Neural progenitor cell (in vitro differentiated cells): ENCODE measurements around the gene THSD4. TPM values are rescaled to one million over a fixed set of nuclear protein-coding genes. Genes with fewer than 3 reads are reported as not detected.

ENCODE experiments used
- DNase-seq: peaks from one replicate; pipeline ENCODE4 v3.0.0-alpha.2; 2016; ENCODE audit warnings: low spot score
- H2AFZ ChIP-seq: fragments of 200-600 bp; sonication (generic); replicated peaks from 2 replicates; pipeline ENCODE4 v1.6.1; 2016; ENCODE audit warnings: antibody characterized with exemption
- H3F3A ChIP-seq: fragments of 200-600 bp; sonication (generic); 2 replicates; pipeline ENCODE4 v1.6.1; 2016; ENCODE audit warnings: antibody characterized with exemption, low read depth
- H3K27ac ChIP-seq: fragments of 200-600 bp; sonication (generic); 2 replicates; pipeline ENCODE4 v1.5.1; 2016; ENCODE audit warnings: mild to moderate bottlenecking
- H3K27me3 ChIP-seq: fragments of 200-600 bp; sonication (generic); 2 replicates; pipeline ENCODE4 v1.6.1; 2016; ENCODE audit warnings: mild to moderate bottlenecking, moderate library complexity
- H3K36me3 ChIP-seq: fragments of 200-600 bp; sonication (generic); 2 replicates; pipeline ENCODE4 v1.5.1; 2016
- H3K4me1 ChIP-seq: fragments of 200-600 bp; sonication (generic); 2 replicates; pipeline ENCODE4 v1.6.1; 2016; ENCODE audit warnings: mixed run types
- H3K4me2 ChIP-seq: fragments of 200-600 bp; sonication (generic); 2 replicates; pipeline ENCODE4 v1.6.1; 2016
- H3K4me3 ChIP-seq: fragments of 200-600 bp; sonication (generic); 2 replicates; pipeline ENCODE4 v1.5.1; 2016
- H3K79me2 ChIP-seq: fragments of 200-600 bp; sonication (generic); 2 replicates; pipeline ENCODE4 v1.6.1; 2016; ENCODE audit warnings: low read depth
- H3K9ac ChIP-seq: fragments of 200-600 bp; sonication (generic); 2 replicates; pipeline ENCODE4 v1.6.1; 2016
- H3K9me3 ChIP-seq: fragments of 200-600 bp; sonication (generic); 2 replicates; pipeline ENCODE4 v1.5.1; 2016; ENCODE audit warnings: low read depth
- H4K20me1 ChIP-seq: fragments of 200-600 bp; sonication (generic); 2 replicates; pipeline ENCODE4 v1.6.1; 2016; ENCODE audit warnings: low read depth
- H3K27ac Mint-ChIP-seq: 3 replicates; pipeline ENCODE4 v1.8.0; 2021; ENCODE audit warnings: mixed read lengths
- H3K27me3 Mint-ChIP-seq: 2 replicates; pipeline ENCODE4 v1.8.0; 2022; ENCODE audit warnings: low read depth, mild to moderate bottlenecking, inconsistent platforms, moderate library complexity, mixed read lengths; ENCODE audit not compliant: insufficient read depth
- H3K36me3 Mint-ChIP-seq: 3 replicates; pipeline ENCODE4 v1.8.0; 2021; ENCODE audit warnings: mixed read lengths
- H3K4me1 Mint-ChIP-seq: 3 replicates; pipeline ENCODE4 v1.8.0; 2021; ENCODE audit warnings: mixed read lengths
- H3K4me3 Mint-ChIP-seq: 3 replicates; pipeline ENCODE4 v1.8.0; 2021; ENCODE audit warnings: mild to moderate bottlenecking, moderate library complexity, mixed read lengths
- H3K9me3 Mint-ChIP-seq: 3 replicates; pipeline ENCODE4 v1.8.0; 2020; ENCODE audit warnings: mixed read lengths
- CTCF ChIP-seq: fragments of 200-600 bp; sonication (generic); IDR thresholded peaks from 2 replicates; pipeline ENCODE4 v1.5.1; 2017; ENCODE audit warnings: antibody characterized with exemption, mild to moderate bottlenecking
- EZH2 ChIP-seq: fragments of 200-600 bp; sonication (generic); IDR thresholded peaks from 2 replicates; pipeline ENCODE4 v1.6.1; 2017; ENCODE audit warnings: antibody characterized with exemption, mild to moderate bottlenecking, moderate library complexity
- EZH2phosphoT487 ChIP-seq: fragments of 200-600 bp; sonication (generic); IDR thresholded peaks from 2 replicates; pipeline ENCODE4 v1.6.1; 2017; ENCODE audit warnings: antibody characterized with exemption
- total RNA-seq: library from RNA; depleted of rRNA; stranded (reverse); fragments of >200 nt; gene quantifications from 2 replicates; pipeline ENCODE4 v1.2.3, GENCODE V29; 2015; ENCODE audit warnings: low replicate concordance

The THSD4 gene
- total RNA-seq, 1 donor from 2014 or later = 2.4 TPM

- no peak for DNase-seq
Measured at GRCh38 chr15:71329041-71329440, 213.8 kb downstream of the THSD4 start.

GRCh38 chr15:71329497-71330260, 214.4 kb downstream of the THSD4 start:
- Histone ChIP-seq H3K27me3 (no peaks in the 10 kb centered on the region), H3K27ac (no peak overlapping the region), H3K9ac (no peak overlapping the region), H3K4me3 (no peak overlapping the region), H3K9me3 (no peaks in the 10 kb centered on the region), H3K4me2 (no peak overlapping the region), H3K36me3 (no peaks in the 10 kb centered on the region), H3F3A (peaks cover 4% of the 10 kb centered on the region), H4K20me1 (no peaks in the 10 kb centered on the region), H2AFZ (no peak overlapping the region), H3K79me2 (no peaks in the 10 kb centered on the region), H3K4me1 (no peaks in the 10 kb centered on the region)
- Mint-ChIP-seq H3K27me3 (peaks cover 7% of the 10 kb centered on the region), H3K4me3 (no peak overlapping the region), H3K36me3 (no peaks in the 10 kb centered on the region), H3K27ac (no peak overlapping the region), H3K4me1 (peaks cover 5% of the 10 kb centered on the region), H3K9me3 (no peaks in the 10 kb centered on the region)
- TF ChIP-seq EZH2phosphoT487 (no peak), EZH2 (no peak), CTCF (no peak)
- DNase-seq = no peak

More at GRCh38 chr15:71329041-71329440, 213.8 kb downstream of the THSD4 start:
- Histone ChIP-seq H3K4me2 (no peak overlapping the region), H3F3A (peaks cover 4% of the 10 kb centered on the region), H3K27me3 (no peaks in the 10 kb centered on the region), H3K9ac (no peak overlapping the region), H3K4me1 (no peaks in the 10 kb centered on the region), H2AFZ (no peak overlapping the region), H3K79me2 (no peaks in the 10 kb centered on the region), H3K4me3 (no peak overlapping the region), H3K27ac (no peak overlapping the region), H4K20me1 (no peaks in the 10 kb centered on the region), H3K9me3 (no peaks in the 10 kb centered on the region), H3K36me3 (no peaks in the 10 kb centered on the region)
- TF ChIP-seq EZH2 (no peak), EZH2phosphoT487 (no peak), CTCF (no peak)
- no peak overlapping the region for H3K27ac Mint-ChIP-seq
- peaks cover 7% of the 10 kb centered on the region for H3K27me3 Mint-ChIP-seq
- H3K36me3 Mint-ChIP-seq = no peaks in the 10 kb centered on the region
- no peaks in the 10 kb centered on the region for H3K9me3 Mint-ChIP-seq
- no peak overlapping the region for H3K4me3 Mint-ChIP-seq
- H3K4me1 Mint-ChIP-seq = peaks cover 5% of the 10 kb centered on the region

GRCh38 chr15:71330638-71331162, 215.4 kb downstream of the THSD4 start:
- no peak overlapping the region for H3K9ac ChIP-seq
- no peak overlapping the region for H3K27ac ChIP-seq
- H3K27me3 Mint-ChIP-seq = peaks cover 7% of the 10 kb centered on the region
- no peaks in the 10 kb centered on the region for H3K9me3 Mint-ChIP-seq
- peaks cover 4% of the 10 kb centered on the region for H3F3A ChIP-seq
- no peaks in the 10 kb centered on the region for H3K36me3 ChIP-seq
- H3K9me3 ChIP-seq = no peaks in the 10 kb centered on the region
- no peak overlapping the region for H3K4me2 ChIP-seq
- H3K79me2 ChIP-seq = no peaks in the 10 kb centered on the region
- H3K36me3 Mint-ChIP-seq = no peaks in the 10 kb centered on the region
- H3K27ac Mint-ChIP-seq = no peak overlapping the region
- H3K4me1 Mint-ChIP-seq = peaks cover 9% of the 10 kb centered on the region
- no peak overlapping the region for H3K4me3 Mint-ChIP-seq
- no peak overlapping the region for H2AFZ ChIP-seq
- H3K27me3 ChIP-seq = no peaks in the 10 kb centered on the region
- no peaks in the 10 kb centered on the region for H4K20me1 ChIP-seq
- H3K4me3 ChIP-seq = no peak overlapping the region
- DNase-seq = no peak
- TF ChIP-seq CTCF = no peak
- TF ChIP-seq EZH2 = no peak
- no peak for TF ChIP-seq EZH2phosphoT487
- H3K4me1 ChIP-seq = no peaks in the 10 kb centered on the region
